ENCODE data around the gene GJD3. TPM values are rescaled to one million over a fixed set of nuclear protein-coding genes. Genes with fewer than 3 reads are reported as not detected.

GJD3 gene
- total RNA-seq, 1 donor from 2014 or later = 2.8 TPM

DNA sequence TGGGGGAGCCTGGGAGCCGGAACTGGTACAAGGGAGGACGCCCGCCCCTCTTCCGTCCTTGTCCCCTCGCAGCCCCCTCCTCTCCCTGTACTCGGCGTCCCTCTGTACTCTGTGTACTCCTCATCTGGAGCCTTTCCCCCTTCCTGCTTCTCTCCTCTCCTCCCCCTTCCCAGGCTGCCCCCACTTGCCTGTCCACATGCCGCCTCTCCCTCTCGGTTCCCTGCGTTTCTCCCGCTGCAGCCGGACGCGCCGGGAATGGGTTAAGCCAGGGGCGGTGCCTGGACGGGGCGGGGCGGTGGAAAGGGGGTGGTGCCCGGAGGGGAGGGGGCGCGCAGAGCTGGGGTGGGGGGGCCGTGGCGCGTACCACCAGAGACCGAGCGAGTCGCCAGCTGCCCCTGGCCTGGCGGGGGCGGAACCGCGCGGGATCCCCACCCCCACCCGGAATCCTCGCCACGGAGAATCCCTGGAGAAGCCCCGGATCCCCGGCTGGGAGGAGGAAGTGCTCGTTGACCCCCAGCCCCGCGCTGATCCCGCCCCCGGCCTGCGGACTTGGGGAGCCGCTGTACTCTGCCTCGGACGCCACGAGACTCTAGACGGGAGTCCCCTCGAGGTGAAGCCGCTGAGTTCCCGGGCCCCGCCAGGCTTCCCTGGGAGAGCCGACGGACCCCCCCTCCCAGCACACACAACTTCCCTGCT, 22.6 kb downstream of the GJD3 start:
- no peaks in the 10 kb centered on the region for H3K36me3 ChIP-seq
- TF ChIP-seq, protein P1, sequence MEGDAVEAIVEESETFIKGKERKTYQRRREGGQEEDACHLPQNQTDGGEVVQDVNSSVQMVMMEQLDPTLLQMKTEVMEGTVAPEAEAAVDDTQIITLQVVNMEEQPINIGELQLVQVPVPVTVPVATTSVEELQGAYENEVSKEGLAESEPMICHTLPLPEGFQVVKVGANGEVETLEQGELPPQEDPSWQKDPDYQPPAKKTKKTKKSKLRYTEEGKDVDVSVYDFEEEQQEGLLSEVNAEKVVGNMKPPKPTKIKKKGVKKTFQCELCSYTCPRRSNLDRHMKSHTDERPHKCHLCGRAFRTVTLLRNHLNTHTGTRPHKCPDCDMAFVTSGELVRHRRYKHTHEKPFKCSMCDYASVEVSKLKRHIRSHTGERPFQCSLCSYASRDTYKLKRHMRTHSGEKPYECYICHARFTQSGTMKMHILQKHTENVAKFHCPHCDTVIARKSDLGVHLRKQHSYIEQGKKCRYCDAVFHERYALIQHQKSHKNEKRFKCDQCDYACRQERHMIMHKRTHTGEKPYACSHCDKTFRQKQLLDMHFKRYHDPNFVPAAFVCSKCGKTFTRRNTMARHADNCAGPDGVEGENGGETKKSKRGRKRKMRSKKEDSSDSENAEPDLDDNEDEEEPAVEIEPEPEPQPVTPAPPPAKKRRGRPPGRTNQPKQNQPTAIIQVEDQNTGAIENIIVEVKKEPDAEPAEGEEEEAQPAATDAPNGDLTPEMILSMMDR (IDR thresholded peaks at IDR 0.05) = no peak
- no peaks in the 10 kb centered on the region for H3K9me3 ChIP-seq
- H3K27me3 ChIP-seq = no peaks in the 10 kb centered on the region
- peaks cover 65% of the 10 kb centered on the region for H3K4me1 ChIP-seq
- H3K27ac ChIP-seq = peak overlapping the region; percentile 94
- DNase-seq (peak; percentile 92), ATAC-seq (peak; percentile 67)
- intact Hi-C loops (cut with DNase I) = no loop called here
- peak overlapping the region; percentile 64 for H3K4me3 ChIP-seq

DNA sequence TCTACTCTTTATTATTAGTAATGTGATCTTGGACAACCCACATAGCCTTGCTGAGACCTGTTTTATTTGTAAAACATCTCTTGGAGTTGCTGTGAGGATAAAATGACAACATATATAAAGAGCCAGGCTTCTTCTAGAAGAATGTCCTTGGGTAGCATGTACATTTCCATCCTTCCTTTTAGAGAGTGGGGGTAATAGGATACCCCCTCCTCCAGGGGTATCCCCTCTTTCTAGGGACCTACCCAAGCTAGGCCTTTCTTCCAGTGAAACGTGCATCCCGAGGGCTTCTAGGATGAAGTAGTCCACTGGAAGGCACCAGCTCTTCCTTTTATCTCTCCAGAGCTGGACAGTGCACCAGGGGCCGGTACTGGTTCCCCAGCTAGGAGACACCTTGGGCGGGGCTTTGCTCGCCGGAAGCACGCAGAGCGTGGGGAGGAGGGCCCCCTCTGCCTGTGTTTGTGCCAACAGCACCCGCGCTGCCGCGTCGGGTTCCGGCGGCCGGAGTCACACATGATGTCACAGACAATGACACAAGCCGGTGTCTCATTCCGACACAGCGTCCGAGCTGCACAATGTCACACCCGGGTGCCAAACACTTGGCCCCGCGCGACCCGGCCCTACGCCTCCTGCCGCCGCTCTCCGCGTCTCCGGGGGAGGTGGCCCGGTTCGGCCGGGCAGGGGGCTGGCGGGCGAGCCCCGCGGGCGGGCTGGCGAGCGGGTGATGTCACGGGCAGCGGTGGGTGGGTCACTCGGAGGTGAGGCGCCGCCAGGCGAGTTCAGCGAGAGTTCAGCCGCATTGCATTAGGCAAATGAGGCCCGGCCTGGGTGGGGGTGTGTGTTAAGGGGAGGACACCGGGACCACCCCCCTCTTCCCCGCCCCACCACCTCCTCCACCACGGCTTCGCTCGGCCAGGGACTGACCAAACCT, 23.4 kb downstream of the GJD3 start:
- H3K27me3 ChIP-seq = no peaks in the 10 kb centered on the region
- peak overlapping the region; percentile 64 for H3K4me3 ChIP-seq
- no peaks in the 10 kb centered on the region for H3K36me3 ChIP-seq
- intact Hi-C loops (cut with DNase I) = no loop called here
- TF ChIP-seq, protein P1 (IDR thresholded peaks at IDR 0.05) = peak; percentile 43
- H3K9me3 ChIP-seq = no peaks in the 10 kb centered on the region
- peak; percentile 77 for ATAC-seq
- H3K27ac ChIP-seq = peak overlapping the region; percentile 94
- peaks cover 64% of the 10 kb centered on the region for H3K4me1 ChIP-seq
- peak; percentile 96 for DNase-seq

DNA sequence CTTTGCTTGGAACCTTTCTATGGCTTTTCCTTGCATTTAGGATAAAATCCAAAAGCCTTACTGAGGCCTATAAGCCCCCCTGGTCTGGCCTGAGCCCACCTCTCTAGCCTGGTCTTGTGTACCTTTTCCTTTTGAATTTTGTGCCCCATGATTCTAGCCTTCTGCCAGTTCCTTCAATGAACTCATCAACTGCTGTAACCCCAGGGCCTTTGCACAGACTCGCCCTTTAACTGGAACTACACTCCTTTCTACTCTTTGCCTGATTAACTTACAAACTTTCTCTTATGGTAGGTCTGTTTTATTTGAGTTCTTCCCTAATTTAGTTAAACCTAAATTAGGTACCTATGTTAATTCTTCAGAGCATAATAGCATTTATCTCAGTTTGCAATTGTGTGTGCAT, 24.2 kb downstream of the GJD3 start:
- H3K9me3 ChIP-seq = no peaks in the 10 kb centered on the region
- no peak for DNase-seq
- no peaks in the 10 kb centered on the region for H3K36me3 ChIP-seq
- H3K27ac ChIP-seq = peak overlapping the region; percentile 51
- TF ChIP-seq, protein P1 (IDR thresholded peaks at IDR 0.05) = no peak
- peak overlapping the region; percentile 64 for H3K4me3 ChIP-seq
- H3K27me3 ChIP-seq = no peaks in the 10 kb centered on the region
- no peak for ATAC-seq
- intact Hi-C loops (cut with DNase I) = no loop called here
- H3K4me1 ChIP-seq = peaks cover 66% of the 10 kb centered on the region

DNA sequence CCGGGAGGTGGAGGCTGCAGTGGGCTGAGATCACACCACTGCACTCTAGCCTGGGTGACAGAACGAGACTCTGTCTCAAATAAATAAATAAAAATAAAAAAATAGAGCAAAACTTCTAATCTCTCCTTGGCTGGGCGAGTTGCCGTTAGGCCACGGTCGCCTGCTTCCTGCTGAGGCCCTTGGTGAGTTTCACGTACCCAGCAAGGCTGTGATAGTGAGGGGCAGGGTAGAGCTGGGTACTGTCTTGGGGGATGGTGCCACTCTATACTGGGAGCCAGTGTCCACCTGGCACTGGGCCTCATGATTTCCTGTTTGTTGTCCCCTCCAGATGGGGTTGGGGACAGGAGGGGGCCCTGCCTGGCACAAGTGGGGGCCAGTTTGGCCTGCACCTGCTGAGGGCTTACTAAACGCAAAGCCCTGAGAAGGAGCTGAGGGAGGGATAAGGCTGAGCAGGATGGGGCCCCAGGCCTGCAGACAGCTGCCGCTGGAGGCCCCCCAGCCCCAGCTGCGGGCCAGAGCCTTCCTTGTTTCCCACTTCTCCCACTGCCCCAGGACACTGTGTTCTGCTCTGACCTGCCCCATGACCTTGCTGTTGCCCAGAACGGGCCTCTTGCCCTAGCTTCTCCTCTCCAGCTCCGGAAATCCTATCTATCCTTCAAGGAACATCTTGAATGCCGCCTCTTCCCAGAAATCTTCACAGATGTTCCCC, 25.4 kb downstream of the GJD3 start:
- no peak for DNase-seq
- Histone ChIP-seq H3K9me3 (no peaks in the 10 kb centered on the region), H3K4me1 (peaks cover 69% of the 10 kb centered on the region)

DNA sequence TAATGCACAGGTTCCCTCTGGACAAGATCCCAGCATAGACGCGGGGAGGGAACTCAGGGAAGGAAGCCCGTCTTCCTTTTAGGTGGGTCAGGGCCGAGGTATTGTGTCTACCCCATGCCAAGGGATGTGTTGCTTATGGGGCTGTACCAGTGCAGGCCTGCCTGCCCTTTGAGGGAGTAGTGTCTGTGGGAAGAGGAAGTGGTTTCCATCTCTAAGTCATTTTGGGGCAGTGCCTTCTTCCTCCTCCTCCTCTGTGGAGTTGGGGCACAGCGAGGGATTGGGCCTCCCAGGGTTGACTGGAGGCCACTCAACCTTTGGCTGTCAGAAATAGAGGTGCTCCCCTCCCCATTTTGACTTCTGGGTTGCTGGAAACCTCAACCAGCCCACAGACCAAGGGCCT, 26.5 kb downstream of the GJD3 start:
- Histone ChIP-seq H3K27ac (peak overlapping the region; percentile 36), H3K4me1 (peaks cover 78% of the 10 kb centered on the region), H3K27me3 (no peaks in the 10 kb centered on the region), H3K36me3 (no peaks in the 10 kb centered on the region), H3K9me3 (no peaks in the 10 kb centered on the region), H3K4me3 (no peak overlapping the region)
- DNase-seq = no peak
- ATAC-seq = no peak
- intact Hi-C loops (cut with DNase I) = no loop called here
- TF ChIP-seq, protein P1 (IDR thresholded peaks at IDR 0.05) = no peak

More for the DNA sequence above, 25.4 kb downstream of the GJD3 start:
- intact Hi-C loops (cut with DNase I) = no loop called here
- TF ChIP-seq, protein P1 (IDR thresholded peaks at IDR 0.05) = no peak
- H3K27ac ChIP-seq = peak overlapping the region; percentile 56
- ATAC-seq = no peak
- H3K4me3 ChIP-seq = no peak overlapping the region
- no peaks in the 10 kb centered on the region for H3K36me3 ChIP-seq
- H3K27me3 ChIP-seq = no peaks in the 10 kb centered on the region
